ENCODE data around the gene HDAC4.

The HDAC4 gene

DNA sequence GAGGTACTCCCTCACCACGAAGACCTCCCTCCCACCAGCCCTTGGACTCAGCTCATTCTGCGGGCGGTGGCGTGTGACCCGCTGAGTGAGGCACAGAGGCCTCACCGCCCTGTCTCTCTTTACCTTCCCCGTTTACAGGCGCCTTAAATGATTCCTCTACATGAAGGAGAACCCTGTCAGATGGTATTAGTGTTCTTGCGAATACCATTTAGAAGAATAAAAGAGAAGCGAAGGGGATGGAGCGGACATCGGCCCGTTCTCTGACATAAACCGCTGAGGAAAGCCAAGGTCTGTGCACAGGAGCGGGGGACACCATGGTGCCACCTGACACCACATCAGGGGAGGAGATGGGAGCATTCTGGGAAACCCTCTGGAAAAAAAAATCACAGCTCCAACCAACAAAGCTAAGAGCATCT, 179.8 kb downstream of the HDAC4 start:
- Histone ChIP-seq H3K27me3 (no peaks in the 10 kb centered on the region), H3K9ac (peak overlapping the region in 10 of 11 experiments; percentile 61 to 84 (median 82); a peak in 19 of 22 replicates), H3K4me1 (peaks cover 69 to 84% (median 83%) of the 10 kb centered on the region in 10 experiments), H3K27ac (peak overlapping the region in 10 of 11 experiments; percentile 79 to 98 (median 94); a peak in 20 of 22 replicates), H3K36me3 (0 out of 22 replicates have a peak, but pooled peaks cover 0 to 4% (median 0%) of the 10 kb centered on the region in 11 experiments), H3K9me3 (replicated peaks in 1 of 11) (peaks cover 0 to 13% (median 0%) of the 10 kb centered on the region in 11 experiments; a peak in 4 of 22 replicates), H3K4me3 (0 out of 20 replicates have a peak overlapping the region, but pooled peaks of 2 of the 10 experiments have one; percentile 5 to 10), H4K20me1 (peaks cover 0 to 85% (median 6%) of the 10 kb centered on the region in 11 experiments; a peak in 10 of 22 replicates), H3K4me2 (peak overlapping the region; percentile 82 to 95 (median 90))
- no peak for TF ChIP-seq Cebpa-rat (IDR thresholded peaks at IDR 0.05)

DNA sequence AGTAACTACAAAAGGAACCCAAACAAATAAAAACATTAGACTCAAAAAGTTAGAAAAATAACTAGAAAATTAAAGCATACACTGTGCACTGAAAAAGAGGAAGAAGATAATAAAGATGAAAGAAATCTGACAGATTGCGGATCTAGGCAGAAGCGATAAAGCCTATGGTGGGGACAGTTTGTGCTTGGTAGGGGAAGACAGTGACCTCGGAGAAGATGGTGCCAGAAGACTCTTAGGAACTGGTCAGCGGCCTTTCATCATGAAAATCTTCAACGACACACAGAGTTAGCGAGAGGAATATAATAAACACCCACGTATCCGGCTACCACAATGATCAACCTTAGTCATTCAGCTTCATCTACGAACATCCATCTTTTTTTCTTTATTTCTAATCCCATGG, 180.5 kb downstream of the HDAC4 start:
- H3K4me1 ChIP-seq, result peaks cover 69 to 84% (median 81%) of the 10 kb centered on the region in 10 experiments
- H3K4me3 ChIP-seq, result no peak overlapping the region
- H3K9ac ChIP-seq, result no peak overlapping the region; a peak in 3 of 22 replicates
- peak overlapping the region in 10 of 11 experiments; percentile 44 to 95 (median 88); a peak in 18 of 22 replicates for H3K4me2 ChIP-seq
- TF ChIP-seq Cebpa-rat (IDR thresholded peaks at IDR 0.05), result no peak
- H4K20me1 ChIP-seq, result peaks cover 0 to 85% (median 8%) of the 10 kb centered on the region in 11 experiments; a peak in 10 of 22 replicates
- no peaks in the 10 kb centered on the region for H3K27me3 ChIP-seq
- peaks cover 0 to 4% (median 0%) of the 10 kb centered on the region in 11 experiments; a peak in 2 of 22 replicates for H3K36me3 ChIP-seq
- peaks cover 0 to 13% (median 0%) of the 10 kb centered on the region in 11 experiments; a peak in 4 of 22 replicates for H3K9me3 ChIP-seq (replicated peaks in 1 of 11)
- peak overlapping the region in 9 of 11 experiments; percentile 83 to 98 (median 95); a peak in 17 of 22 replicates for H3K27ac ChIP-seq

DNA sequence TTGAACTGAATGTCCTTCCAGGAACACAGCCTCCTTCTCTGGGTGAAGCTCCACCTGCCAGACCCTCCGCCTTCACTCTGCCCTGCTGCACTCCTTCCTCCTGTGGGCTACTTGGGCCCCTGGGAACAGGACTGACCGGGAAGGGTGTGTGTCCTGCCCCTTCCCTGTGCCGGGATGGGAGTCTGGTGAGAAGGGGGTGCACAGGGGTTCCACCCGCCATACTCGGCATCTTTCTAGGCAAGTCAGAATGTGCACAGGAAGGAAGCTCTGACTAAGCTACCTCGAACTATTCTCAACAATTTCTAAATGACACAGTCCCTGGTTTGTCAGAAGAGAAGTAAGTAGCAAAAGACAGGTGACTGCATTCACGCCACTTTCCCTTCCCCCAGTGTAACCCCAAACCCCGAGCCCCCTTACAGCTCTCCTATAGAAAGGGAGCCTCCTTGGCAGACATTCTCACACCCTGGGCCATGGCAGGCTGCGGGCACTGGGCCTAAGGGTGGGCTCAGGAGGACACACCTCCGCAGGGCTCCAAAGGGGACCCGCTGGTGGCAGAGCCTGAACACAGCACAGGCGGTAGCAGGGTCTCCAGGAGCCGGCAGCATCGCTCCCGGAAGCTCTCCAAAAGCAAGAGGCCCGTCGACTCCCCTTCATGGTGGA, 184.1 kb downstream of the HDAC4 start:
- peak overlapping the region in 10 of 11 experiments; percentile 11 to 68 (median 58); a peak in 16 of 22 replicates for H3K9ac ChIP-seq
- no peak for TF ChIP-seq Cebpa-rat (IDR thresholded peaks at IDR 0.05)
- H3K4me1 ChIP-seq, result peaks cover 56 to 80% (median 73%) of the 10 kb centered on the region in 10 experiments
- H3K36me3 ChIP-seq, result peaks cover 0 to 18% (median 0%) of the 10 kb centered on the region in 11 experiments; a peak in 5 of 22 replicates
- peak overlapping the region; percentile 62 to 97 (median 82) for H3K4me2 ChIP-seq
- H3K27me3 ChIP-seq, result no peaks in the 10 kb centered on the region
- peak overlapping the region in 3 of 10 experiments; percentile 26 to 46 (median 40); a peak in 3 of 20 replicates for H3K4me3 ChIP-seq
- H3K27ac ChIP-seq, result peak overlapping the region in 9 of 11 experiments; percentile 63 to 86 (median 72); a peak in 19 of 22 replicates
- H3K9me3 ChIP-seq (replicated peaks in 1 of 11), result peaks cover 0 to 13% (median 0%) of the 10 kb centered on the region in 11 experiments; a peak in 4 of 22 replicates
- peaks cover 0 to 85% (median 32%) of the 10 kb centered on the region in 11 experiments; a peak in 14 of 22 replicates for H4K20me1 ChIP-seq

DNA sequence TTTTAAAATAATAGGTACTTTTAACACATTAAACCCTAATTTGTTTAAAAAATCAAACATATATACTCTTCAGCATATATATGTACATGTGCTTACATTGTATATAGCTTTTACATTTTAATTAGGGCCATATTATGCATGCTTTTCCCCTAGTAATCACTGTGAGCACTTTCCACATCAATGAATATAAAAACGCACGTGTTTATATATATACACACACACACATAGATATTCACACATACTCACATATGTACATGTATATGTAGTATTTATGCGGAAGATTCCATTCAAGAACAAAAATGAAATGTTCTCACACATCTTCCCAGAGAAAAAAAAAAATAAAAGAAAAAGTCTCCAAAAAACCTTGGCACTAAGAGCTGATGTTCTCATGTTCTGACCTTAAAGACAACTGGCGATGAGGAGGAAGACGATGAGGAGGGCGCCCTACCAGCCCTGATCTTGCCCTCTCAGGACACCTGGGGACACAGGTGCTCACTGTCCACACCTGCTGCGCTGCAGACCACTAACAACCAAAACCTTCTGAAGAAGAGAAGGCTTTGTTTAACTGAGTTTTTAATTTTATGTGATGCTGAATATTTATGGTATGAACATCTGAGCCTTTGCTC, 184.7 kb downstream of the HDAC4 start:
- peak overlapping the region; percentile 62 to 97 (median 82) for H3K4me2 ChIP-seq

DNA sequence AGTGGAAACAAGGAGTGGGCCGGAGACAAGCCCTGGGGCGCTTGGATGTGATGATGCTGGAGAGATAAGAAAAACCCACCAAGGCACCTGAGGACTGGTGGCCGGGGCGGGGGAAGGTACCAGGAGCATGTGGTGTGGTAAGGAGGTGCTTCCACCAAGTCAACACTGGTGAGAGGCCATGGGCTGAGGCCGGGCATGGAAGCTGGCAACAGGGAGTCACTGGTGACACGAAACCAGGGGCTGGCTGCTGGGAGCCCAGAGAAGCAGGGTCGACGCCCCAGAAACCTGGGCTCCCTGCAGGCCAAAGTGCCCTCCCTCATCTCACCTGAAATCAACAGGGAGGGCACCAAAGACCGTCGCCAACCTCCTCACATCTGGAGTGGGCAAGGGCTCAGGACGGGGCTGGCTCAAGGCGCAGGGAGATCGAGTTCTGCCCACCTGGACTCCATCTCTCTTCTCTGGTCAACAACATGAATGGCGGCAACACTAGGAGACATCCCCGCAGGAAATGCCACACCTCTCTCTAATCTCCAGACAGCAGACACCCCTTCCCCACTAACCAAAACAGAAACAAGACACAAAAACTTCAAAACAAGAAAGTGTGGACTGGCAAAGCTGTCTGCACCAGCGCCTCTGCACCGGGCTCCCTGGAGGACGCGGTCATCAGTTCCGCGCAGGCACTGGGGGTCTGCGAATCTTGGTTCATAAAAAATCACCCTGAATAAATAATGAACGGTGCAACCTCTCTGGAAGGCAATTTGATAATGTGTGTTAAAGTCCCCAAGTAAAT, 185.5 kb downstream of the HDAC4 start:
- peaks cover 0 to 85% (median 34%) of the 10 kb centered on the region in 11 experiments; a peak in 14 of 22 replicates for H4K20me1 ChIP-seq
- H3K36me3 ChIP-seq, result peaks cover 0 to 18% (median 0%) of the 10 kb centered on the region in 11 experiments; a peak in 5 of 22 replicates
- H3K9ac ChIP-seq, result no peak overlapping the region
- H3K4me2 ChIP-seq, result peak overlapping the region in 9 of 11 experiments; percentile 37 to 89 (median 61); a peak in 18 of 22 replicates
- peak overlapping the region in 6 of 11 experiments; percentile 4 to 57 (median 22); a peak in 8 of 22 replicates for H3K27ac ChIP-seq
- H3K4me1 ChIP-seq, result peaks cover 47 to 79% (median 71%) of the 10 kb centered on the region in 10 experiments
- TF ChIP-seq Cebpa-rat (IDR thresholded peaks at IDR 0.05), result no peak
- H3K9me3 ChIP-seq (replicated peaks in 1 of 11), result peaks cover 0 to 6% (median 0%) of the 10 kb centered on the region in 11 experiments; a peak in 3 of 22 replicates
- no peaks in the 10 kb centered on the region for H3K27me3 ChIP-seq
- no peak overlapping the region for H3K4me3 ChIP-seq

More for the DNA sequence above, 184.7 kb downstream of the HDAC4 start:
- peak overlapping the region in 9 of 11 experiments; percentile 63 to 86 (median 72); a peak in 17 of 22 replicates for H3K27ac ChIP-seq
- no peak for TF ChIP-seq Cebpa-rat (IDR thresholded peaks at IDR 0.05)
- H3K9ac ChIP-seq, result peak overlapping the region in 9 of 11 experiments; percentile 11 to 68 (median 58); a peak in 13 of 22 replicates
- peaks cover 0 to 85% (median 32%) of the 10 kb centered on the region in 11 experiments; a peak in 14 of 22 replicates for H4K20me1 ChIP-seq
- peaks cover 0 to 18% (median 0%) of the 10 kb centered on the region in 11 experiments; a peak in 5 of 22 replicates for H3K36me3 ChIP-seq
- H3K4me3 ChIP-seq, result peak overlapping the region in 2 of 10 experiments; percentile 40 to 46; a peak in 1 of 20 replicates
- peaks cover 0 to 13% (median 0%) of the 10 kb centered on the region in 11 experiments; a peak in 4 of 22 replicates for H3K9me3 ChIP-seq (replicated peaks in 1 of 11)
- peaks cover 50 to 80% (median 73%) of the 10 kb centered on the region in 10 experiments for H3K4me1 ChIP-seq
- H3K27me3 ChIP-seq, result no peaks in the 10 kb centered on the region

DNA sequence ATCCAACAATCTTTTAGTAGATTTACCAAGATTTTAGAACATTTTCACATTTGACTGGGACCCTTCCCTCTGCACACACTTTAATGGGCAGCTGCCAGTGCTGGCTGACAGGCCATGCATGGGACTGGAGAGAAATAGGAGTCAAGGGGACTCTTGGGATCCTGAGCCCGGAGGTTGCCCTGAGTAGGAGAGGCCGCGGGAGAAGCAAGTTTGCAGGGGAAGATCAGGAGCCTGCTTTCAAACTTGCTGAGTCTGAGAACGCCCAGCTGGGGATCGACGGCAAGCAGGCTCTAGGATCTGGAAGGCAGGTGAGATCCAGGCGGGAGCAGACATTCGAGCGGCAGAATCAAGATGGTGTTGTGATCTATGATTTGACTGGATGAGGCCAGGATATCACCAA, 186.1 kb downstream of the HDAC4 start:
- no peak for TF ChIP-seq Cebpa-rat (IDR thresholded peaks at IDR 0.05)
- peaks cover 0 to 85% (median 36%) of the 10 kb centered on the region in 11 experiments; a peak in 14 of 22 replicates for H4K20me1 ChIP-seq
- H3K9me3 ChIP-seq (replicated peaks in 1 of 11), result peaks cover 0 to 2% (median 0%) of the 10 kb centered on the region in 11 experiments; a peak in 3 of 22 replicates
- no peak overlapping the region for H3K9ac ChIP-seq
- H3K4me2 ChIP-seq, result peak overlapping the region in 6 of 11 experiments; percentile 37 to 89 (median 60); a peak in 6 of 22 replicates
- no peak overlapping the region for H3K4me3 ChIP-seq
- H3K27ac ChIP-seq, result peak overlapping the region in 5 of 11 experiments; percentile 4 to 57 (median 26); a peak in 5 of 22 replicates
- peaks cover 0 to 18% (median 0%) of the 10 kb centered on the region in 11 experiments; a peak in 5 of 22 replicates for H3K36me3 ChIP-seq
- no peaks in the 10 kb centered on the region for H3K27me3 ChIP-seq
- H3K4me1 ChIP-seq, result peaks cover 41 to 76% (median 66%) of the 10 kb centered on the region in 10 experiments

DNA sequence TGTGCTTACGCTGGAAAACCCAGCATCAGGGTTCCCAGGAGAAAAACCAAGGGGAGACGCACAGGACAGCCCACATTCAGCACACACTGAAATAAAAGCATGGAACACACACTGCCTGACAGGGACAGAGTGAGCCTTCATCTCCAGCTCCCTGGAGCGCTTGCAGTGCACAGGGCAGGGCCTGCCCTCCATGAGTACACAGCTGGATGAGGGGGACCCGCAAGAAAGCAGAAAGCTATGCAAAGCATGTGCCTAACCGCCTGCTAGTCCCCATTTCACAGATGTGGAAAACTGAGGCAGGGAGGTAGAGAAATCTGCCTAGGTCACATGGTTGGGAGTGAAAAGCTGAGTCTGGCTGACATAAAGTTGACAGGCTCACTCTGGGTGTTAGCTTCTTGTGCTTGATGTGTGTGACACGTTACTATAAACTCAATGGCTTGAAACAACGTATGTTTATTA, 187.1 kb downstream of the HDAC4 start:
- Histone ChIP-seq H3K27ac (no peak overlapping the region), H4K20me1 (peaks cover 0 to 94% (median 36%) of the 10 kb centered on the region in 11 experiments; a peak in 14 of 22 replicates), H3K4me3 (no peak overlapping the region), H3K9ac (no peak overlapping the region), H3K36me3 (peaks cover 0 to 18% (median 0%) of the 10 kb centered on the region in 11 experiments; a peak in 5 of 22 replicates), H3K27me3 (no peaks in the 10 kb centered on the region), H3K9me3 (replicated peaks in 1 of 11) (no peaks in the 10 kb centered on the region), H3K4me1 (peaks cover 39 to 74% (median 66%) of the 10 kb centered on the region in 10 experiments), H3K4me2 (peak overlapping the region in 7 of 11 experiments; percentile 2 to 59 (median 29); a peak in 7 of 22 replicates)
- TF ChIP-seq Cebpa-rat (IDR thresholded peaks at IDR 0.05), result no peak

Data from BLaER1 treated with 17β-estradiol and CSF1 and Interleukin-3, amounts not matched to agents 10 nM and 100 nM (cell line).